CD4-positive, alpha-beta T cell treated with Interleukin-17A for 1 hour (primary cell): Measurements from ENCODE around the gene OPRM1.
"Not testable (repeated sequence)": the region's sequence is repeated elsewhere in the genome, so short reads cannot be mapped to it uniquely, and the experiment has no call there.

Experiments
- DNase-seq: peaks from one replicate; pipeline ENCODE4 v3.0.0-alpha.2; 2020

The OPRM1 gene

GRCh38 chr6:154039231-154039842 is at the start of gene OPRM1:
Gene OPRM1 (plus strand): TSS chr6:154039240. CDS start chr6:154039545, 305 bp downstream.
- DNase-seq, result no peak

GRCh38 chr6:153989989-153990388 is 49.1 kb upstream of the OPRM1 start:
- no peak for DNase-seq

GRCh38 chr6:153994004-153994403 is 45.0 kb upstream of the OPRM1 start:
- no peak for DNase-seq

GRCh38 chr6:153994811-153995210 is 44.2 kb upstream of the OPRM1 start:
- DNase-seq, result no peak

GRCh38 chr6:153997221-153997620 is 41.8 kb upstream of the OPRM1 start:
- DNase-seq, result no peak

- no peak for DNase-seq
Measured at GRCh38 chr6:154001494-154002285, 37.4 kb upstream of the OPRM1 start.

GRCh38 chr6:154002894-154003293 is 36.1 kb upstream of the OPRM1 start:
- no peak for DNase-seq

GRCh38 chr6:154010371-154010770 is 28.7 kb upstream of the OPRM1 start:
- DNase-seq, result no peak

GRCh38 chr6:154012852-154013251 is 26.2 kb upstream of the OPRM1 start:
- DNase-seq, result no peak

- no peak for DNase-seq
Measured at GRCh38 chr6:154017786-154018185, 21.3 kb upstream of the OPRM1 start.

- DNase-seq, result no peak
Measured at GRCh38 chr6:154030646-154031045, 8.4 kb upstream of the OPRM1 start.

- DNase-seq, result no peak
Measured at GRCh38 chr6:154041001-154041400, 2.0 kb downstream of the OPRM1 start.

- DNase-seq, result no peak
Measured at GRCh38 chr6:154053141-154053540, 14.1 kb downstream of the OPRM1 start.

- DNase-seq, result no peak
Measured at GRCh38 chr6:154056536-154056935, 17.5 kb downstream of the OPRM1 start.

GRCh38 chr6:154057098-154057497 is 18.1 kb downstream of the OPRM1 start:
- DNase-seq, result no peak

GRCh38 chr6:154058963-154059680 is 20.1 kb downstream of the OPRM1 start:
- no peak for DNase-seq

- no peak for DNase-seq
Measured at GRCh38 chr6:154060076-154060475, 21.0 kb downstream of the OPRM1 start.

GRCh38 chr6:154070041-154070440 is 31.0 kb downstream of the OPRM1 start:
- DNase-seq, result no peak

GRCh38 chr6:154070657-154071056 is 31.6 kb downstream of the OPRM1 start:
- DNase-seq, result no peak

- DNase-seq, result no peak
Measured at GRCh38 chr6:154071236-154071635, 32.2 kb downstream of the OPRM1 start.

GRCh38 chr6:154071711-154072110 is 32.7 kb downstream of the OPRM1 start:
- DNase-seq, result no peak

GRCh38 chr6:154078596-154078995 is 39.6 kb downstream of the OPRM1 start:
- DNase-seq, result not testable (repeated sequence)

GRCh38 chr6:154080461-154081189 is 41.6 kb downstream of the OPRM1 start:
- DNase-seq, result no peak
